ENCODE data around the gene OXCT2.

OXCT2 gene

DNA sequence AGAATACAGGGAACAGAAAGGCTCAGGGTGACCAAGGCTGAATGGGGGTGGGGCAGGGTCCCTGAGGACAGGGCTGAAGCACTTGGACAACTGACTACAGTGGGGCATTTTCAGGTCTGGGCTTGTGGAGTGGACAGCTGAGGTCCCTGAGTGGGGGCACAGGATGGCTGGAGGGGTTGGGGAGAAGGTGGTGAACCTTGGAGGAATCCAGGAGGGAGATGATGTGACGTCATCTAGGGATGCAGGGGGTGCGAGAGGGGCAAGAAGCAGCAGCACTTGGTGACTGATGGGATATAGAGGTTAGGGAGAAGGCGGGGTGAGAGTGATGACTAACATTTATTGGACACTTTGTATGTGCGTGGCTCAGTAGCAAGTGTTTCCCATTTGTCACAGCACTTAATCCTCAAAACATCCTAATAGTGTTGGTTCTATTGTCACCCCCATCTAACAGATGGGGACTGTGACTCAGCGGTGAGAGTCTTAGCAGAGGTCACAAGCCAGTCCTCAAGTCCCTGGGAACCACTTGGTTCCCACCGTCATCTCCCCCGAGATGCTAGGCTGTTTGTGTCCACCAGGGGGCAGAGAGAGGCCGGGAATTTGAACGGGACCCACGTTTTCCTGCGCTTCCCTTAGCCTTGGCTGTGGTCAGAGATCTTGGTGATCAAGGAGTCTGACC, 45.4 kb upstream of the OXCT2 start:
- no peak overlapping the region for H2AFZ ChIP-seq (ENCODE audit: low read depth, low read length)
- H3K4me3 ChIP-seq (ENCODE audit: low read length), result peak overlapping the region; percentile 65
- H3K27me3 ChIP-seq (ENCODE audit: low read depth, low read length), result no peaks in the 10 kb centered on the region
- H3K36me3 ChIP-seq (replicated peaks; ENCODE audit: low read depth, low read length), result no peaks in the 10 kb centered on the region
- peak overlapping the region; percentile 61 for H3K4me2 ChIP-seq (ENCODE audit: low read length)
- H4K20me1 ChIP-seq (ENCODE audit: insufficient read depth, low read length), result no peaks in the 10 kb centered on the region
- no peaks in the 10 kb centered on the region for H3K9me3 ChIP-seq (ENCODE audit: insufficient read depth, low read length)
- no peaks in the 10 kb centered on the region for H3K79me2 ChIP-seq (ENCODE audit: low read length)
- no peak for TF ChIP-seq EZH2phosphoT487 (IDR thresholded peaks at IDR 0.05; ENCODE audit: low read depth)
- TF ChIP-seq, protein P1, sequence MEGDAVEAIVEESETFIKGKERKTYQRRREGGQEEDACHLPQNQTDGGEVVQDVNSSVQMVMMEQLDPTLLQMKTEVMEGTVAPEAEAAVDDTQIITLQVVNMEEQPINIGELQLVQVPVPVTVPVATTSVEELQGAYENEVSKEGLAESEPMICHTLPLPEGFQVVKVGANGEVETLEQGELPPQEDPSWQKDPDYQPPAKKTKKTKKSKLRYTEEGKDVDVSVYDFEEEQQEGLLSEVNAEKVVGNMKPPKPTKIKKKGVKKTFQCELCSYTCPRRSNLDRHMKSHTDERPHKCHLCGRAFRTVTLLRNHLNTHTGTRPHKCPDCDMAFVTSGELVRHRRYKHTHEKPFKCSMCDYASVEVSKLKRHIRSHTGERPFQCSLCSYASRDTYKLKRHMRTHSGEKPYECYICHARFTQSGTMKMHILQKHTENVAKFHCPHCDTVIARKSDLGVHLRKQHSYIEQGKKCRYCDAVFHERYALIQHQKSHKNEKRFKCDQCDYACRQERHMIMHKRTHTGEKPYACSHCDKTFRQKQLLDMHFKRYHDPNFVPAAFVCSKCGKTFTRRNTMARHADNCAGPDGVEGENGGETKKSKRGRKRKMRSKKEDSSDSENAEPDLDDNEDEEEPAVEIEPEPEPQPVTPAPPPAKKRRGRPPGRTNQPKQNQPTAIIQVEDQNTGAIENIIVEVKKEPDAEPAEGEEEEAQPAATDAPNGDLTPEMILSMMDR (IDR thresholded peaks at IDR 0.05; ENCODE audit: low read depth, low read length), result peak; percentile 56
- peak overlapping the region; percentile 69 for H3K27ac ChIP-seq (ENCODE audit: low read length)
- H3K4me1 ChIP-seq (ENCODE audit: low read length), result peaks cover 15% of the 10 kb centered on the region
- H3K9ac ChIP-seq (ENCODE audit: low read length), result peak overlapping the region; percentile 58; the same call in 1 of the 2 replicates

DNA sequence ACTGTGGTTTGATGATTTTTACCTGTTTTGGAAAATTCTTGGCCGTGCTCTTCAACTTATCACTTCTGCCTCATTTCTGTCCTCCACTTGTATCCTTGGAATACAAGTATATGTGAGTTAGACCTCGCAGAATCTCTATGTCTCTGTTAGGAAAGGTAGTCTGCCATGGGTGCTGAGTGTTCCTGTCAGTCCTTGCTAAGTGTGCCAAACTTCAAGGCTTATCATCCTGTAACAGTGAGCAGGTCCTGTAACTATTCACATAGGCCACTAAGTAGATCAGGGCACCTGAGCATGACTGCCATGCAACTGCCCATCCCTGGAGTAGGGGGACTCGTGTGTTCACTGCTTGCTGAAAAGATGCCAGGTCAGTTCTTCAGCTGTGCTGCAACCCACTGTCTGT, 41.8 kb upstream of the OXCT2 start:
- Histone ChIP-seq H3K27me3 (ENCODE audit: low read depth, low read length) (no peaks in the 10 kb centered on the region), H2AFZ (ENCODE audit: low read depth, low read length) (no peak overlapping the region), H3K4me2 (ENCODE audit: low read length) (no peak overlapping the region), H3K36me3 (replicated peaks; ENCODE audit: low read depth, low read length) (no peaks in the 10 kb centered on the region), H3K9ac (ENCODE audit: low read length) (no peak overlapping the region), H4K20me1 (ENCODE audit: insufficient read depth, low read length) (no peaks in the 10 kb centered on the region), H3K79me2 (ENCODE audit: low read length) (no peaks in the 10 kb centered on the region), H3K4me3 (ENCODE audit: low read length) (no peak overlapping the region), H3K9me3 (ENCODE audit: insufficient read depth, low read length) (no peaks in the 10 kb centered on the region), H3K27ac (ENCODE audit: low read length) (no peak overlapping the region), H3K4me1 (ENCODE audit: low read length) (peaks cover 13% of the 10 kb centered on the region)
- TF ChIP-seq EZH2phosphoT487 (IDR thresholded peaks at IDR 0.05; ENCODE audit: low read depth), result no peak
- TF ChIP-seq, protein P1 (IDR thresholded peaks at IDR 0.05; ENCODE audit: low read depth, low read length), result no peak

GRCh38 chr1:39808784-39809517, 37.8 kb upstream of the OXCT2 start:
- no peak overlapping the region for H3K4me2 ChIP-seq (ENCODE audit: low read length)
- no peaks in the 10 kb centered on the region for H3K79me2 ChIP-seq (ENCODE audit: low read length)
- no peak overlapping the region for H3K9ac ChIP-seq (ENCODE audit: low read length)
- no peaks in the 10 kb centered on the region for H4K20me1 ChIP-seq (ENCODE audit: insufficient read depth, low read length)
- H3K4me1 ChIP-seq (ENCODE audit: low read length), result no peaks in the 10 kb centered on the region
- no peak overlapping the region for H2AFZ ChIP-seq (ENCODE audit: low read depth, low read length)
- no peaks in the 10 kb centered on the region for H3K27me3 ChIP-seq (ENCODE audit: low read depth, low read length)
- TF ChIP-seq EZH2phosphoT487 (IDR thresholded peaks at IDR 0.05; ENCODE audit: low read depth), result no peak
- TF ChIP-seq, protein P1 (IDR thresholded peaks at IDR 0.05; ENCODE audit: low read depth, low read length), result no peak
- H3K36me3 ChIP-seq (replicated peaks; ENCODE audit: low read depth, low read length), result no peaks in the 10 kb centered on the region
- no peak overlapping the region for H3K4me3 ChIP-seq (ENCODE audit: low read length)
- no peaks in the 10 kb centered on the region for H3K9me3 ChIP-seq (ENCODE audit: insufficient read depth, low read length)
- H3K27ac ChIP-seq (ENCODE audit: low read length), result no peak overlapping the region

- no peaks in the 10 kb centered on the region for H3K4me1 ChIP-seq (ENCODE audit: low read length)
- TF ChIP-seq, protein P1 (IDR thresholded peaks at IDR 0.05; ENCODE audit: low read depth, low read length), result no peak
- TF ChIP-seq EZH2phosphoT487 (IDR thresholded peaks at IDR 0.05; ENCODE audit: low read depth), result no peak
- no peaks in the 10 kb centered on the region for H4K20me1 ChIP-seq (ENCODE audit: insufficient read depth, low read length)
- H3K4me2 ChIP-seq (ENCODE audit: low read length), result no peak overlapping the region
- H3K27ac ChIP-seq (ENCODE audit: low read length), result no peak overlapping the region
- no peak overlapping the region for H2AFZ ChIP-seq (ENCODE audit: low read depth, low read length)
- no peaks in the 10 kb centered on the region for H3K27me3 ChIP-seq (ENCODE audit: low read depth, low read length)
- no peaks in the 10 kb centered on the region for H3K9me3 ChIP-seq (ENCODE audit: insufficient read depth, low read length)
- H3K9ac ChIP-seq (ENCODE audit: low read length), result no peak overlapping the region
- no peak overlapping the region for H3K4me3 ChIP-seq (ENCODE audit: low read length)
- H3K79me2 ChIP-seq (ENCODE audit: low read length), result no peaks in the 10 kb centered on the region
- no peaks in the 10 kb centered on the region for H3K36me3 ChIP-seq (replicated peaks; ENCODE audit: low read depth, low read length)
These were observed 34.2 kb upstream of the OXCT2 start for GRCh38 chr1:39805385-39805784.

All from OCI-LY3 (cell line).